OCI-LY1 (cell line): ENCODE results near the gene DOCK2.

Experiments
- EZH2 ChIP-seq: fragments of 200-600 bp; sonication (generic), shearing (Covaris generic); IDR thresholded peaks from 2 replicates; pipeline ENCODE4 v1.8.0; 2017; ENCODE audit warnings: borderline replicate concordance, mixed run types, mild to moderate bottlenecking, antibody characterized with exemption, low read length, moderate library complexity, mixed read lengths
- TF ChIP-seq, protein P1 (sequence below): fragments of 200-600 bp; sonication (generic), shearing (Covaris generic); IDR thresholded peaks from 2 replicates; pipeline ENCODE4 v1.5.1; 2017; ENCODE audit warnings: mild to moderate bottlenecking, antibody characterized with exemption, low read length, moderate library complexity, mixed read lengths

DNA sequence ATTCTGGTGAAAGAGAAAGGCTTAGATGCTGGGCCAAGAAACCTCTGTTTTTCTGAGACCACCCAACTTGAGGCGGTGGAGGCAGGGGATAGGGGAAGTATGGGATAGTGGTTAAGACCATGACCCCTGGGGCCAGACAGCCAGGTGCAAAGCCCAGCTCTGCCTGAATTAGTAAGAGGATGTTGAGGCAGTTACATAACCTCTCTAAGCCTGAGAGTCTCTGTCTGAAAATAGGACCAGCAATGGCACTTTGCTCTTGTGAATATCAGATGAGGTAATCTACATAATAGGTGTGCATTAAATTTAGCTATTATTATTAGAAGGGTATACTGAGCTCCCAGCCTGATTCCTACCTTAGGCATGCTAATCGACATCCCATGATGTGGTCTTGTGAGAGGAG lies 68.2 kb downstream of the DOCK2 start:
- TF ChIP-seq, protein P1, sequence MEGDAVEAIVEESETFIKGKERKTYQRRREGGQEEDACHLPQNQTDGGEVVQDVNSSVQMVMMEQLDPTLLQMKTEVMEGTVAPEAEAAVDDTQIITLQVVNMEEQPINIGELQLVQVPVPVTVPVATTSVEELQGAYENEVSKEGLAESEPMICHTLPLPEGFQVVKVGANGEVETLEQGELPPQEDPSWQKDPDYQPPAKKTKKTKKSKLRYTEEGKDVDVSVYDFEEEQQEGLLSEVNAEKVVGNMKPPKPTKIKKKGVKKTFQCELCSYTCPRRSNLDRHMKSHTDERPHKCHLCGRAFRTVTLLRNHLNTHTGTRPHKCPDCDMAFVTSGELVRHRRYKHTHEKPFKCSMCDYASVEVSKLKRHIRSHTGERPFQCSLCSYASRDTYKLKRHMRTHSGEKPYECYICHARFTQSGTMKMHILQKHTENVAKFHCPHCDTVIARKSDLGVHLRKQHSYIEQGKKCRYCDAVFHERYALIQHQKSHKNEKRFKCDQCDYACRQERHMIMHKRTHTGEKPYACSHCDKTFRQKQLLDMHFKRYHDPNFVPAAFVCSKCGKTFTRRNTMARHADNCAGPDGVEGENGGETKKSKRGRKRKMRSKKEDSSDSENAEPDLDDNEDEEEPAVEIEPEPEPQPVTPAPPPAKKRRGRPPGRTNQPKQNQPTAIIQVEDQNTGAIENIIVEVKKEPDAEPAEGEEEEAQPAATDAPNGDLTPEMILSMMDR = no peak
- no peak for TF ChIP-seq EZH2
